ENCODE results near the gene AICDA. TPM values are rescaled to one million over a fixed set of nuclear protein-coding genes. Genes with fewer than 3 reads are reported as not detected.

AICDA gene
- total and polyA plus RNA-seq, 2 of the 13 experiments (the other 11 are each of a cell fraction or from before 2014, with no cell fraction given), result not detected

DNA sequence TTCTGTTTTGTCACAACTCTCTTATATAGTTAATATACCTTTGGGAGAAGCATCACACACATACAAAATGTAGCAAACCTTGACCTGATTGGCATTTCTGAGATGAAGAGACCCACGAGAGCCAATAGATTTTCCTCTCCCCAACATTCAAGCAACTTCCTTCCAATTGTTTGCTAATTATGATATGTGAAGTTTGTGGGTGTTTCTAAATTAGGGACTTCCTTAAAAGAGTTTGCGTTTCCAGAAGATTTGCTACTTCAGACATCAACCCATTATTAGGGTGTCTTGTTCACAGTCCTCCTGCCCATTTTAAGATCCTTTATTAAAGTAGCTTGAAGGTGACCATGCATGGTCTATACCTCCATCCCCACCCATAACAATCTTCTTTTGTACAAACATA is 9.4 kb downstream of the AICDA start:
- Histone ChIP-seq H4K20me1 (ENCODE audit: insufficient read depth, low read length) (no peaks in the 10 kb centered on the region), H3K27ac (ENCODE audit: extremely low read length, insufficient read depth, low read length) (no peak overlapping the region), H3K27me3 (ENCODE audit: control insufficient read depth in 1 of 2, insufficient read depth in 2 of 2, low read length in 2 of 2) (peaks cover 0 to 20% of the 10 kb centered on the region in 2 experiments; a peak in 3 of 5 replicates), H3K4me3 (replicated peaks in 1 of 3; ENCODE audit: insufficient read depth in 1 of 3, low read depth in 2 of 3, low read length in 3 of 3) (no peak overlapping the region), H3K9ac (ENCODE audit: insufficient read depth, low read depth, low read length) (no peak overlapping the region), H3K4me2 (ENCODE audit: low read depth, low read length) (no peak overlapping the region), H2AFZ (ENCODE audit: low read length) (no peak overlapping the region), H3K79me2 (ENCODE audit: insufficient read depth, low read length) (no peaks in the 10 kb centered on the region), H3K9me3 (ENCODE audit: low read length) (no peaks in the 10 kb centered on the region), H3K36me3 (replicated peaks in 1 of 2; ENCODE audit: control insufficient read depth in 1 of 2, insufficient read depth in 2 of 2, low read length in 2 of 2) (no peaks in the 10 kb centered on the region), H3K4me1 (ENCODE audit: insufficient read depth, low read length) (no peaks in the 10 kb centered on the region)
- intact Hi-C loops (cut with micrococcal nuclease; ENCODE audit: unreplicated experiment) (no loop called here), in situ Hi-C loops (cut with HindIII; ENCODE audit: extremely low pct_ligation_motif_present, low pct_unique_long_range_greater_than_20kb) (loop anchor here (10.0 kb wide), 1 partner anchor 58 kb away; the partner anchor contains the start of gene CLEC4E)
- FAIRE-seq (no peak), ATAC-seq (no peak), DNase-seq (ENCODE audit: low spot score) (no peak)
- 47% methylated on average over 2 of the region's 2 CpGs for WGBS (ENCODE audit: low lambda C conversion rate)
- POLR2A ChIA-PET, result no interaction called here
- TF ChIP-seq ZNF567 (CRISPR knock-in tag; IDR thresholded peaks at IDR 0.05; ENCODE audit: borderline replicate concordance), result no peak
- no peak for TF ChIP-seq ONECUT2 (CRISPR knock-in tag; IDR thresholded peaks at IDR 0.05)
- no peak for TF ChIP-seq ZNF639 (CRISPR knock-in tag; conservative IDR thresholded peaks at IDR 0.05)
- TF ChIP-seq CENPX (CRISPR knock-in tag; IDR thresholded peaks at IDR 0.05), result no peak
- TF ChIP-seq HNRNPK (IDR thresholded peaks at IDR 0.05; ENCODE audit: low read depth, low read length, poor library complexity, severe bottlenecking), result no peak
- TF ChIP-seq DNMT1 (CRISPR knock-in tag; IDR thresholded peaks at IDR 0.05), result no peak
- no peak for TF ChIP-seq ZNF83 (CRISPR knock-in tag; IDR thresholded peaks at IDR 0.05; ENCODE audit: borderline replicate concordance)
- TF ChIP-seq ZNF20 (CRISPR knock-in tag; IDR thresholded peaks at IDR 0.05), result no peak
- TF ChIP-seq ZNF574 (CRISPR knock-in tag; IDR thresholded peaks at IDR 0.05), result no peak
- no peak for TF ChIP-seq RXRB (CRISPR knock-in tag; IDR thresholded peaks at IDR 0.05; ENCODE audit: borderline replicate concordance)
- TF ChIP-seq ZFP37 (CRISPR knock-in tag; IDR thresholded peaks at IDR 0.05; ENCODE audit: borderline replicate concordance), result no peak
- TF ChIP-seq RELA (CRISPR knock-in tag; IDR thresholded peaks at IDR 0.05), result no peak
- TF ChIP-seq ZNF879 (CRISPR knock-in tag; IDR thresholded peaks at IDR 0.05), result no peak
- TF ChIP-seq ZNF598 (CRISPR knock-in tag; IDR thresholded peaks at IDR 0.05; ENCODE audit: borderline replicate concordance), result no peak
- TF ChIP-seq ZNF646 (CRISPR knock-in tag; IDR thresholded peaks at IDR 0.05), result no peak
- no TSS peak for BruUV-seq (replicated peaks)
- CTCF ChIA-PET (ENCODE audit: low intra/inter-chr PET ratio, low total read pairs), result no interaction called here
